SK-N-SH (cell line): ENCODE data around the gene SLC6A3.

Experiments
- CTCF ChIP-seq: fragments of 200-600 bp; sonication (generic); IDR thresholded peaks from 2 replicates; pipeline ENCODE4 v1.6.1; 2017; ENCODE audit warnings: antibody characterized with exemption, mild to moderate bottlenecking, moderate library complexity
- JUND ChIP-seq: IDR thresholded peaks from 2 replicates; pipeline ENCODE4 v1.4.0; 2012
- POLR2AphosphoS5 ChIP-seq: IDR thresholded peaks from 2 replicates; pipeline ENCODE4 v1.6.1; 2012; ENCODE audit warnings: low read depth, low read length
- RFX5 ChIP-seq: IDR thresholded peaks from 2 replicates; pipeline ENCODE4 v1.6.1; 2012; ENCODE audit warnings: mild to moderate bottlenecking, improper control_type of control experiment, low read length
- TAF1 ChIP-seq: IDR thresholded peaks from 2 replicates; pipeline ENCODE4 v1.6.1; 2012; ENCODE audit warnings: low read depth, mild to moderate bottlenecking, low read length, moderate library complexity, borderline replicate concordance
- USF2 ChIP-seq: fragments of 150-350 bp; IDR thresholded peaks from 2 replicates; pipeline ENCODE4 v1.6.1; 2017; ENCODE audit warnings: antibody characterized with exemption, low read length, low read depth, borderline replicate concordance
- TF ChIP-seq, protein P1 (sequence below): IDR thresholded peaks from 2 replicates; pipeline ENCODE4 v1.4.0; 2012; ENCODE audit warnings: low read depth

- TF ChIP-seq, protein P1, sequence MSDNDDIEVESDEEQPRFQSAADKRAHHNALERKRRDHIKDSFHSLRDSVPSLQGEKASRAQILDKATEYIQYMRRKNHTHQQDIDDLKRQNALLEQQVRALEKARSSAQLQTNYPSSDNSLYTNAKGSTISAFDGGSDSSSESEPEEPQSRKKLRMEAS, result no peak
- no peak for TF ChIP-seq USF2
- TF ChIP-seq RFX5, result no peak
- no peak for TF ChIP-seq POLR2AphosphoS5
- no peak for TF ChIP-seq CTCF
- TF ChIP-seq TAF1, result no peak
- no peak for TF ChIP-seq JUND
These were observed 31.1 kb upstream of the SLC6A3 start for GRCh38 chr5:1476181-1476966.
